Activated CD4-positive, alpha-beta T cell treated with anti-CD3 and anti-CD28 coated beads, Interleukin-2, amount 50 U/mL, for 4 hours (primary cell): Measurements from ENCODE around the gene SIAH2.
"Not testable (repeated sequence)": the region's sequence is repeated elsewhere in the genome, so short reads cannot be mapped to it uniquely, and the experiment has no call there.

ENCODE experiments used
- DNase-seq, 2 experiments: peaks; one replicate each; pipeline ENCODE4 v3.0.0-alpha.2; 2020

The SIAH2 gene, protein sequence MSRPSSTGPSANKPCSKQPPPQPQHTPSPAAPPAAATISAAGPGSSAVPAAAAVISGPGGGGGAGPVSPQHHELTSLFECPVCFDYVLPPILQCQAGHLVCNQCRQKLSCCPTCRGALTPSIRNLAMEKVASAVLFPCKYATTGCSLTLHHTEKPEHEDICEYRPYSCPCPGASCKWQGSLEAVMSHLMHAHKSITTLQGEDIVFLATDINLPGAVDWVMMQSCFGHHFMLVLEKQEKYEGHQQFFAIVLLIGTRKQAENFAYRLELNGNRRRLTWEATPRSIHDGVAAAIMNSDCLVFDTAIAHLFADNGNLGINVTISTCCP

GRCh38 chr3:150763122-150763840 lies at the start of gene SIAH2:
SIAH2 (minus strand) TSS chr3:150763169; CDS start chr3:150762849, 320 bp downstream.
- peak; percentile 93 to 94 for DNase-seq

- no peak for DNase-seq
Observed at GRCh38 chr3:150811984-150812383, 49.0 kb upstream of the SIAH2 start.

- no peak for DNase-seq
Observed at GRCh38 chr3:150810641-150811040, 47.7 kb upstream of the SIAH2 start.

GRCh38 chr3:150806185-150806835 lies 43.3 kb upstream of the SIAH2 start:
- no peak for DNase-seq

DNA sequence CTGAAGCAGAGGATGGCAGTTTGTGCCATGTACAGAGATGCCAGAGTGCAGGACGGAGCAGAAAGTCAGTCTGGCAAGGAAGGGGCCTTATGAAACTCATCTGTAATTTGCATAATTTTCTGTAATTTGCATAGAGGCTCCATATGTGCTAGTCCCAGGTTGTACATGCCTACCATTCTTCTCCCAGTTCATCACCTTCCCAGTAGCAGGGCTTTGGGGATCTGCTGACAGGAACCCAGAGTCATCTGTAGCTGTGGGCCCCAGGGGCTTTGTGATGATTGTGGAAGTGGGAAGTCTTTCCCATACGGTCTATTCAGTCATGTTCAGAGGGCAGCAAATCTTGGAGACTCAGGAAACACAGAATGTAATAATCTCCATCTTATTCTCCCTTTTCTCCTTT lies 42.4 kb upstream of the SIAH2 start:
- no peak for DNase-seq

- DNase-seq, result no peak
Observed at GRCh38 chr3:150803440-150803985, 40.5 kb upstream of the SIAH2 start.

DNA sequence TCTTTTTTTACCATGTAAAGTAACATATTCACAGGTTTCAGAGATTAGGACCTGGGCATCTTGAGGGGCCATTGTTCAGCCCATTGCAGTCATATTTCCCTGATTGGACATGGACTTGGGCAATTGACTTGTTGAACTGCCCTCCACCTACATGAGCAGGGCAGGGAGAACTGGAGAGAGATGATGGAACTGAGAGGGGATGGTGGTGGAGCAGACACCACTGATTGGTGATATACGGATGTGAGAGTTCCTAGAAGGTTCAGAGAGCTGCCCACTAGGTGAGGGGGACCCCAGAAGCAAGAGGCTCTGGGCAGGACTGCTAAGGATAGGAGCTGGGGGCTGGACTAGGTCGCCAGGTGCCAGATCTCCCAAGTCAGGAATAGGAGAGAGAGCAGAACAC lies 37.8 kb upstream of the SIAH2 start:
- DNase-seq, result no peak

DNA sequence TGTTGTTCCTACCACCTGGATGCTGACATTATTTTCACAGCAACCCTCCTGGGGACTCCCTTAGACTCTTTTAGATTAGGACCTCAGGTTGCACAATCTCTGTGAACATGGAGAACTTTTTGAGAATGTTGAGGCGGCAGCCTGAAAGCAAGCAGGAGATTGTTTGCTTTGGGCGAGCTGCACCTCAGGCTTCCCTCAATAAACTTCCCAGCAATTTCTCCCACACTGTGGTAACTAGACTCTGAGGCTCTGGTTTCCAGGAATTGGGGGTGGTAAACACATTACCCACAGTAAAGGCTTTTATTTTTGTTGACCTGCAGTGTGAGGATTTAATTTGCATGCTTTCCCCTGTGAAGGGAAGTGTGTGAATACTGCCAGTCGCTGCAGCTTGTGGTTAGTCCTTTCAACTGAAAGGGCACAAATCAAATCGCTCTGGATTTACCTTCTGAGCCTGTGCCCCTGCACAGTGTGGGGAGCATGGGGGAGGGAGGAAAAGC lies 35.2 kb upstream of the SIAH2 start:
- DNase-seq, result no peak

DNA sequence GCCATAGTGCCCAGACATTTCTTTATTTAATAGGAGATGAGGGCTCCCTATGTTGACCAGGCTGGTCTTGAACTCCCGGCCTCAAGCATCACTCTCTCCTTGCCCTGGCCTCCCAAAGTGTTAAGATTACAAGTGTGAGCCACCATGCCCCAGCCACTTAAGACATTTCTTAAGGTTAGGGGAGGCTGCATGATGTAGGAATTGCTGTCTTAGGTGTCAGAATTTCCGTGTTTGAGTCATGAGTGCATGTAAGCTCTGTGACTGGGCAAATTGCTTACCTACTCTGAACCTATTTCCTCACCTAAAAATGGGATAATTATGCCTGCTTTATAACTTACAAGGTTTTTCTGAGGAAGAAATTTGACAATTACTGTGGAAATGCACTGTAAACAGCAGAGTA lies 34.2 kb upstream of the SIAH2 start:
- DNase-seq, result no peak

DNA sequence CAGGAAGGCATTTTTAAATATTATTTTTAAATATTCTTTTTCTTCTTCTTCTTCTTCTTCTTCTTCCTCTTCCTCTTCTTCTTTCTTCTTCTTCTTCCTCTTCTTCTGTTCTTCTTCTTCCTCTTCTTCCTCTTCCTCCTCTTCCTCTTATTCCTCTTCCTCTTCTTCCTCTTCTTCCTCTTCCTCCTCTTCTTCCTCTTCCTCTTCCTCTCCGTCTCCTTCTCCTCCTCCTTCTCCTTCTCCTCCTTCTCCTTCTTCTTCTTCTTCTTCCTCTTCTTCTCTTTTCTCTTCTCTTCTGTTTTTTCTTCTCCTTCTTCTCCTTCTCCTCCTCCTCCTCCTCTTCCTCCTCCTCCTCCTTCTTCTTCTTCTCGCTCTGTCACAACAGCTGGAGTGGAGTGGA lies 33.6 kb upstream of the SIAH2 start:
- not testable (repeated sequence) for DNase-seq

DNA sequence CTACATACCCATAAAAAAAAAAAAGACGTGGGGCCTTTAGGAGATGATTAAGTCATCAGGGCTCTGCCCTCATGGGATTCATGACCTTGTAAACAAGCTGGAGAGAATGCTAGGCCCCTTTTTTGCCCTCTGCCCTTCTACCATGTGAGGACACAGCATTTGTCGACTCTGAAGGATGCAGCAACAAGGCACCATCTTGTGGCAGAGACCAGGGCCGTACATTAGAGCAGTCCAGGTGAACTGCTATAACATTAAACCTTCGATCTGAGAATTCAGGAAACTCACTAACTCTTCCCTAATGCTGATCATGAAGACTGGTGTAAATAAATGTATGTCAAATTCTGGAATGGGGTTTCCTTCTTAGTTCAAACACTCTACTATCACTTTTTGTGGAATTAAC lies 30.7 kb upstream of the SIAH2 start:
- DNase-seq, result no peak

DNA sequence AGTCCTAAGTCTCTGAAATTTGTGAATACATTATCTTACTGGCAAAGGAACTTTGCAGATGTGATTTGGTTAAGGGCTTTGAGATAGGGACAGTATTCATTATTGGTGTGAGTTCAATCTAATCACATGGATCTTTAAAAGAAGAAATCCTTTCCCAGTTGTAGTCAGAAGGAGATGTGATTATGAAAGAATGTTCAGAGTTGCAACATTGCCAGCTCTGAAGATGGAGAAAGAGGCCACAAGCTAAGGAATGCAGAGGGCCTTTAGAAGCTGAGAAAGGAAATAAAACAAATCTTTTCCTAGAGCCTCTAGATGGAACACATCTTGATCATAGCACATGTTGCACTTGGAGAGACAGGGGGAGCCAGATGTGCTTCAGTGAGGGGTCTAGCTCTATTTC lies 27.7 kb upstream of the SIAH2 start:
- no peak for DNase-seq

DNA sequence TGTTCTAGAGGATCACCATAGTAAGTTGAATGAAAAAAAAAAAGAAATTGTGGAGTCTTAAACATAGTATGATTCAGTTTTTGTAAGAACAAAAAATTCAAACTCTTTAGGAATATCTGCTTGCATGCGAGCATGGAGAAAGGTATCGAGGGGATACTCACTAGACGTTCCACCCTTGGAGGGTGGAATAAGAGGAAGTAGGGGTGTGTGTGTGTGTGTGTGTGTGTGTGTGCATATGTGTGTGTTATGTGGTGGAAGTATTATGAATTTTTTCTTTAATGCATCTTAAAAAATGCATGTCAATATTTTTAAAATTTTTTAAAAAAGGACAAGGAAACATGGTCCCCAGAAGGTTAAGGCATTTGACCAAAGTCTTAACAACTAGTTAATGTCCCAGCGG lies 26.5 kb upstream of the SIAH2 start:
- DNase-seq, result no peak

DNA sequence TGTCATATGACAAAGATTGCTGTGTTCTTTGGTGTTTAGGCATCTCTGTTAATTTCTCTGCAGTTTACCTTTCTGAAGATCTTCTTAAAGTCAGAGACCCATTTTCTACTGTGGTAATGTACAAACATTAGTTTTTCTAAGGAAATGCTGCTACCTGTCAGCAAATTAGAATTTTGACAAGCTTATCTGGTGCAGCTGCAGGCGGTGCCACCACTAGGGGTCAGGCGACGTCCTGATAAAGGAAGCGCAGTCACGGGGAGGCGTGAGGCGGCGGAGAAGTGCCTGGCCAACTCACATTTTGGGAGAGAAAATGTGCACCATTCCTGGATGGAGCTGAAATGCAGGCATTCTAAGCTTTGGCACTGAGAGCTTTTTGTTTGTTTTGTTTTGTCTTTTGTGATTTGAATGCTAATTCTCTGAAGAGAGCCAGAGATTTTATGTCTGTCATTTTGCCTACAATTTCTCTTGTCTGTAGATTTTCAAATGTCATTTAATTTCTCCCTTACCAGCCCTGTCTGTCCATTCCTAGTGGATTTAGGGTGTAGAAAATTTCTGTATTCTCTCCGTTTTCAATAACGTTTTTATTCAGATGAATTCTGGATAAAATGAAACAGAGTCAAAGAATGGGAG lies 24.9 kb upstream of the SIAH2 start:
- DNase-seq, result peak; percentile 77 to 80

DNA sequence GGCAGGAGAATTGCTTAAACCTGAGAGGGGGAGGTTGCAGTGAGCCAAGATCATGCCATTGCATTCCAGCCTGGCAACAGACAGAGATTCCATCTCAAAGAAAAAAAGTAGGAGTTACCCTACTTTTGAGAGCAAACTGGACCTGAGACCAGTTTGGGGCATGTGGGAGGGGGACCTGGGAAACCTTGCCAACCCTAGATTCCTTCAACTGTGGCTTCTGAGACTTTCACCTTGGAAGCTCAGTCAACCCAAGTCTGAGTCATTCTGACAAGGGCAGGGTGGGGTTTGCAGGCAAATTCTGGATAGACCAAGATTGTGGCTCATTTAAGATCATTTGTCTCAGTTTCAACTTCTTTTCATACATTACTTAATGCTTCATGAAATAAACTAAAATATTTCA lies 23.8 kb upstream of the SIAH2 start:
- no peak for DNase-seq

DNA sequence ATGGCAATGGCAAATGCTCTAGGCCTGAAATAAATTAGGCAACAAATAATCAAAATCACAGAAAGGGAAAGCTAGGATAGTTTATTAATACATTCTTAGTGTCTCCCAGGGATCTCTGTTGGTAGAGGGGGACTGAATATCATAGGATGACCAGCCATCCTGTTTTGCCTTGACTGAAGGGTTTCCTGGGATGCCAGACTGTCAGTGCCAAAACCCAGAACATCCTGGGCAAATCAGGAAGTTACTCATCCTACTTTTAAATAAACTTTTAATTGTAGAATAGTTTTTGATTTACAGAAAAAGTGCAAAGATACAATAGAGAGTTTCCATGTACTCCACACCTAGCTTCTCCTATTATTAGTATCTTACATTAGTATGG lies 21.8 kb upstream of the SIAH2 start:
- DNase-seq, result no peak

- DNase-seq, result no peak
Observed at GRCh38 chr3:150783920-150784746, 21.2 kb upstream of the SIAH2 start.

GRCh38 chr3:150783316-150783715 lies 20.3 kb upstream of the SIAH2 start:
- no peak for DNase-seq

GRCh38 chr3:150779402-150779858 lies 16.5 kb upstream of the SIAH2 start:
- no peak for DNase-seq

DNA sequence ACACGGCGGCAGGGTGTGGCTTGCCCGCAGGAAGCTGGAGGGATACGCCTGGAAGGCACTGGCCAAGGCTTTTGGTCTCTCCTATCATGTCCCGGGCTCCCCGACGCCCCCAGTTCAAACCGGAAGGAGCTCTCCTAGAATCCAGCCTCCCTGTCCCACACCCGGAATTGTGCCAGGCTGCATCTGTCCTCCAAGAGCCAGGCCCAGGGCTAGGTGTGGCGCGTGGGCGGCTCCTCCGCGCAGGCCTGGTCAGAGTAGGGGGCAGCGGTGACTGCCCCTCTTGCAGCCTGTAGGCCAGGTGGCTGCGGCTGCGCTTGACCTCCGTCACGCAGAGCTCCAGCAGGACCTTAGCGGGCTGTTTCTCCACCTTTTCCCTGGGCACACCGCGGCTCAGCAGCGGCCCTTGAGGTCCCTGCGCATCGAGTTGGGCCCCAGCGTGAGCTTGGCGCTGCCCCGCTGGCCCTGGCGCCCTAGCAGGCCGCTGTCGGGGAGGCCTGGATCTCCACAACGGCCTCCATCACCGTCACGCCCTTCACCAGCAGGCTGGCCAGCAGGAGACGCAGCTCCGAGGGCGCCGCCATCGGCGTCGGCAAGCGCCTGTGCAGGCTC lies 15.9 kb upstream of the SIAH2 start:
- no peak for DNase-seq

- no peak for DNase-seq
Observed at GRCh38 chr3:150775001-150775599, 12.1 kb upstream of the SIAH2 start.
